ENCODE data around the gene ALG5. TPM values are rescaled to one million over a fixed set of nuclear protein-coding genes. Genes with fewer than 3 reads are reported as not detected.

Gene ALG5
- total RNA-seq, 1 experiment from 2014 or later, result 32.2 TPM

DNA sequence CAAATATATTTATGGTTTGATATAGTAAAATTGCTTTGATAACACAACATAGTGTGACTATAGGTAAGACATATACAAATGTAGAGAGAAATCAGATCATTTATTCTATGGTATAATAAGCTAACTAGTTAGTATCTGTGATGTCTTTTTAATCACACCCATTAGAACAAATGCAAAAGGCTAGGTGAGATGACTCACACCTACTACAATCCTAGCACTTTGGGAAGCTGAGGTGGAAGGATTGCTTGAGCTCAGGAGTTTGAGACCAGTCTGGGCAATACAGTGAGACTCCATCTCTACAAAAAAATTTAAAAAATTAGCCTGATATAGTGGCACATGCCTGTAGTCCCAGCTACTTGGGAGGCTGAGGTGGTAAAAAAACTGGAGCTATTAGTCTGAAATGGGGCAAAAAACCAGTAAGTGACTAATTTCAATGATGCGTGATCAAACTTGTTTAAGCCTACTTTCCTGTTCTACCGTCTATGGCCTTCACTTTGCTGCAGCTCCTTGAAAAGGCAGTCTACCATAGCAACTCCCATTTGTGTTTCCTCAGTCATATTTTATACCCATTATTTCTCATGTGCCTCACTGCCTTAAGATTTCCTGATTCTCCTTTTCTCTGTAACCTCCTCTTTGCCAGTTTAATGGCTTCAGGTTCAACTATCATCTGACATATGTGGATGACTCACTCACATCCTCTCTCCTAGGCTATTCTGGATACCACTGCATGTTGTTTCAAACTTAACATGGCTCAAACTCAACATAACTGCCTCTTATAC is 12.5 kb downstream of the ALG5 start:
- no peaks in the 10 kb centered on the region for H3K9me2 ChIP-seq (ENCODE audit: insufficient read depth)
- no peaks in the 10 kb centered on the region for H3K79me2 ChIP-seq (ENCODE audit: insufficient read depth, low read length)
- H3K4me1 ChIP-seq (ENCODE audit: control insufficient read depth in 1 of 2, insufficient read depth in 2 of 2, low read length in 2 of 2), result no peaks in the 10 kb centered on the region
- TF ChIP-seq, protein P1, sequence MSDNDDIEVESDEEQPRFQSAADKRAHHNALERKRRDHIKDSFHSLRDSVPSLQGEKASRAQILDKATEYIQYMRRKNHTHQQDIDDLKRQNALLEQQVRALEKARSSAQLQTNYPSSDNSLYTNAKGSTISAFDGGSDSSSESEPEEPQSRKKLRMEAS (IDR thresholded peaks at IDR 0.05), result no peak
- TF ChIP-seq YY1 (IDR thresholded peaks at IDR 0.05; ENCODE audit: extremely low read depth, insufficient replicate concordance, low read depth, low read length) (no peak), EZH2 (IDR thresholded peaks at IDR 0.05) (no peak), EZH2phosphoT487 (IDR thresholded peaks at IDR 0.05; ENCODE audit: borderline replicate concordance) (no peak), TCF7L2 (IDR thresholded peaks at IDR 0.05; ENCODE audit: borderline replicate concordance, extremely low read depth, insufficient read depth, insufficient read length) (no peak), ELF1 (IDR thresholded peaks at IDR 0.05; ENCODE audit: borderline replicate concordance, low read depth) (no peak), ZFX (IDR thresholded peaks at IDR 0.05) (no peak), CBX3 (IDR thresholded peaks at IDR 0.05; ENCODE audit: low read depth) (no peak), POLR2AphosphoS5 (IDR thresholded peaks at IDR 0.05; ENCODE audit: low read depth, low read length) (no peak), POLR2A (IDR thresholded peaks at IDR 0.05; ENCODE audit: borderline replicate concordance, extremely low read depth, insufficient read depth, insufficient read length) (no peak), JUND (IDR thresholded peaks at IDR 0.05) (no peak)
- TF ChIP-seq, protein P2, sequence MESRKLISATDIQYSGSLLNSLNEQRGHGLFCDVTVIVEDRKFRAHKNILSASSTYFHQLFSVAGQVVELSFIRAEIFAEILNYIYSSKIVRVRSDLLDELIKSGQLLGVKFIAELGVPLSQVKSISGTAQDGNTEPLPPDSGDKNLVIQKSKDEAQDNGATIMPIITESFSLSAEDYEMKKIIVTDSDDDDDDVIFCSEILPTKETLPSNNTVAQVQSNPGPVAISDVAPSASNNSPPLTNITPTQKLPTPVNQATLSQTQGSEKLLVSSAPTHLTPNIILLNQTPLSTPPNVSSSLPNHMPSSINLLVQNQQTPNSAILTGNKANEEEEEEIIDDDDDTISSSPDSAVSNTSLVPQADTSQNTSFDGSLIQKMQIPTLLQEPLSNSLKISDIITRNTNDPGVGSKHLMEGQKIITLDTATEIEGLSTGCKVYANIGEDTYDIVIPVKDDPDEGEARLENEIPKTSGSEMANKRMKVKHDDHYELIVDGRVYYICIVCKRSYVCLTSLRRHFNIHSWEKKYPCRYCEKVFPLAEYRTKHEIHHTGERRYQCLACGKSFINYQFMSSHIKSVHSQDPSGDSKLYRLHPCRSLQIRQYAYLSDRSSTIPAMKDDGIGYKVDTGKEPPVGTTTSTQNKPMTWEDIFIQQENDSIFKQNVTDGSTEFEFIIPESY (IDR thresholded peaks at IDR 0.05; ENCODE audit: extremely low read depth, insufficient replicate concordance, low read length), result no peak
- TF ChIP-seq, protein P3, sequence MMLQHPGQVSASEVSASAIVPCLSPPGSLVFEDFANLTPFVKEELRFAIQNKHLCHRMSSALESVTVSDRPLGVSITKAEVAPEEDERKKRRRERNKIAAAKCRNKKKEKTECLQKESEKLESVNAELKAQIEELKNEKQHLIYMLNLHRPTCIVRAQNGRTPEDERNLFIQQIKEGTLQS (IDR thresholded peaks at IDR 0.05), result no peak
- TF ChIP-seq, protein P4, sequence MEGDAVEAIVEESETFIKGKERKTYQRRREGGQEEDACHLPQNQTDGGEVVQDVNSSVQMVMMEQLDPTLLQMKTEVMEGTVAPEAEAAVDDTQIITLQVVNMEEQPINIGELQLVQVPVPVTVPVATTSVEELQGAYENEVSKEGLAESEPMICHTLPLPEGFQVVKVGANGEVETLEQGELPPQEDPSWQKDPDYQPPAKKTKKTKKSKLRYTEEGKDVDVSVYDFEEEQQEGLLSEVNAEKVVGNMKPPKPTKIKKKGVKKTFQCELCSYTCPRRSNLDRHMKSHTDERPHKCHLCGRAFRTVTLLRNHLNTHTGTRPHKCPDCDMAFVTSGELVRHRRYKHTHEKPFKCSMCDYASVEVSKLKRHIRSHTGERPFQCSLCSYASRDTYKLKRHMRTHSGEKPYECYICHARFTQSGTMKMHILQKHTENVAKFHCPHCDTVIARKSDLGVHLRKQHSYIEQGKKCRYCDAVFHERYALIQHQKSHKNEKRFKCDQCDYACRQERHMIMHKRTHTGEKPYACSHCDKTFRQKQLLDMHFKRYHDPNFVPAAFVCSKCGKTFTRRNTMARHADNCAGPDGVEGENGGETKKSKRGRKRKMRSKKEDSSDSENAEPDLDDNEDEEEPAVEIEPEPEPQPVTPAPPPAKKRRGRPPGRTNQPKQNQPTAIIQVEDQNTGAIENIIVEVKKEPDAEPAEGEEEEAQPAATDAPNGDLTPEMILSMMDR (IDR thresholded peaks at IDR 0.05 in 2 of 3, conservative IDR thresholded peaks at IDR 0.05 in 1 of 3; ENCODE audit: borderline replicate concordance in 1 of 3, insufficient read depth in 1 of 3, low read depth in 2 of 3, low read length in 2 of 3), result no peak
- POLR2A ChIA-PET, result no interaction called here
- no peak overlapping the region for H3K9ac ChIP-seq (ENCODE audit: low read length)
- no peak for DNase-seq (ENCODE audit: low read depth, low spot score)
- no peak overlapping the region for H3K27ac ChIP-seq (ENCODE audit: low read depth, low read length)
- RAD21 ChIA-PET (ENCODE audit: low non-redundant PET in 1 of 2, low total read pairs in 2 of 2, uncharacterized antibody in 2 of 2, unreplicated experiment in 2 of 2), result no interaction called here
- ATAC-seq, result no peak
- H3K4me3 ChIP-seq (replicated peaks in 1 of 2; ENCODE audit: low read depth in 1 of 2, low read length in 2 of 2), result no peak overlapping the region
- no peaks in the 10 kb centered on the region for H4K20me1 ChIP-seq (ENCODE audit: insufficient read depth)
- BruUV-seq (replicated peaks), result no TSS peak
- no peak overlapping the region for H2AFZ ChIP-seq (ENCODE audit: low read depth, low read length, poor library complexity, severe bottlenecking)
- H3K27me3 ChIP-seq (ENCODE audit: insufficient read depth, low read length), result no peaks in the 10 kb centered on the region
- H3K4me2 ChIP-seq (ENCODE audit: low read length), result no peak overlapping the region
- peaks cover 27 to 40% of the 10 kb centered on the region in 2 experiments for H3K36me3 ChIP-seq (ENCODE audit: control insufficient read depth in 1 of 2, insufficient read depth in 2 of 2, low read length in 2 of 2)
- intact Hi-C loops (cut with micrococcal nuclease), result no loop called here
- CTCF ChIA-PET, result no interaction called here
- no peaks in the 10 kb centered on the region for H3K9me3 ChIP-seq (ENCODE audit: control insufficient read depth in 1 of 2, insufficient read depth in 1 of 2, low read depth in 1 of 2, low read length in 2 of 2)
